ENCODE results near the gene SLC13A2.

DNA sequence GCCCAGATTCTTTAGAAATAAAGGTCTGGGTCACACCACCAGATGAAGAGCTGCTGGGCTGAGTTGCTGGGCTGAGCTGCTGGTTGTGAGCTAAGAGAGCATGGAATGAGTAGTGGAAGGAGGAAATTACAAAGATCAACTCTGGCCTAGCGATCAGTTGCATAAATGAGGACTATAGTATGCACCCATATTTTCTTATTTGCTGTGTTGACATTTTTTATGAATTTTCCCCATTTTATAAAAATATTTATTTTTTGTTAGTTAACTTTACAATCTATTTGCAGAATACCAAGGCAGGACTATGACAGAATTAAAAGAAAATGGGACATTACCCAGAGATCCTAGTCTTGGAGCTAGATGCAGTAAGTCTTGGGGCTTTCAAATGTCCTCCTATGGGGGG is 23.6 kb upstream of the SLC13A2 start:
- TF ChIP-seq BCL6 (CRISPR knock-in tag; IDR thresholded peaks at IDR 0.05) (no peak), TRIM24 (IDR thresholded peaks at IDR 0.05) (no peak)
- TF ChIP-seq, protein P1, sequence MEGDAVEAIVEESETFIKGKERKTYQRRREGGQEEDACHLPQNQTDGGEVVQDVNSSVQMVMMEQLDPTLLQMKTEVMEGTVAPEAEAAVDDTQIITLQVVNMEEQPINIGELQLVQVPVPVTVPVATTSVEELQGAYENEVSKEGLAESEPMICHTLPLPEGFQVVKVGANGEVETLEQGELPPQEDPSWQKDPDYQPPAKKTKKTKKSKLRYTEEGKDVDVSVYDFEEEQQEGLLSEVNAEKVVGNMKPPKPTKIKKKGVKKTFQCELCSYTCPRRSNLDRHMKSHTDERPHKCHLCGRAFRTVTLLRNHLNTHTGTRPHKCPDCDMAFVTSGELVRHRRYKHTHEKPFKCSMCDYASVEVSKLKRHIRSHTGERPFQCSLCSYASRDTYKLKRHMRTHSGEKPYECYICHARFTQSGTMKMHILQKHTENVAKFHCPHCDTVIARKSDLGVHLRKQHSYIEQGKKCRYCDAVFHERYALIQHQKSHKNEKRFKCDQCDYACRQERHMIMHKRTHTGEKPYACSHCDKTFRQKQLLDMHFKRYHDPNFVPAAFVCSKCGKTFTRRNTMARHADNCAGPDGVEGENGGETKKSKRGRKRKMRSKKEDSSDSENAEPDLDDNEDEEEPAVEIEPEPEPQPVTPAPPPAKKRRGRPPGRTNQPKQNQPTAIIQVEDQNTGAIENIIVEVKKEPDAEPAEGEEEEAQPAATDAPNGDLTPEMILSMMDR (IDR thresholded peaks at IDR 0.05 in 2 of 3, conservative IDR thresholded peaks at IDR 0.05 in 1 of 3; ENCODE audit: insufficient read depth in 2 of 3, low read depth in 1 of 3, low read length in 3 of 3), result no peak
- TF ChIP-seq, protein P2, sequence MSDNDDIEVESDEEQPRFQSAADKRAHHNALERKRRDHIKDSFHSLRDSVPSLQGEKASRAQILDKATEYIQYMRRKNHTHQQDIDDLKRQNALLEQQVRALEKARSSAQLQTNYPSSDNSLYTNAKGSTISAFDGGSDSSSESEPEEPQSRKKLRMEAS (CRISPR knock-in tag; IDR thresholded peaks at IDR 0.05), result no peak
